DMS153 treated with DMSO at 0.1 percent for 48 hours (cell line): ENCODE results near the gene CEP72.
A peak's percentile ranks its signal among the peaks of the same experiment; 100 is the strongest.

Experiments
- DNase-seq: peaks from one replicate; lab custom pipeline; 2025; ENCODE audit not compliant: unreplicated experiment; lab: John Stamatoyannopoulos, UW

The CEP72 gene

DNA sequence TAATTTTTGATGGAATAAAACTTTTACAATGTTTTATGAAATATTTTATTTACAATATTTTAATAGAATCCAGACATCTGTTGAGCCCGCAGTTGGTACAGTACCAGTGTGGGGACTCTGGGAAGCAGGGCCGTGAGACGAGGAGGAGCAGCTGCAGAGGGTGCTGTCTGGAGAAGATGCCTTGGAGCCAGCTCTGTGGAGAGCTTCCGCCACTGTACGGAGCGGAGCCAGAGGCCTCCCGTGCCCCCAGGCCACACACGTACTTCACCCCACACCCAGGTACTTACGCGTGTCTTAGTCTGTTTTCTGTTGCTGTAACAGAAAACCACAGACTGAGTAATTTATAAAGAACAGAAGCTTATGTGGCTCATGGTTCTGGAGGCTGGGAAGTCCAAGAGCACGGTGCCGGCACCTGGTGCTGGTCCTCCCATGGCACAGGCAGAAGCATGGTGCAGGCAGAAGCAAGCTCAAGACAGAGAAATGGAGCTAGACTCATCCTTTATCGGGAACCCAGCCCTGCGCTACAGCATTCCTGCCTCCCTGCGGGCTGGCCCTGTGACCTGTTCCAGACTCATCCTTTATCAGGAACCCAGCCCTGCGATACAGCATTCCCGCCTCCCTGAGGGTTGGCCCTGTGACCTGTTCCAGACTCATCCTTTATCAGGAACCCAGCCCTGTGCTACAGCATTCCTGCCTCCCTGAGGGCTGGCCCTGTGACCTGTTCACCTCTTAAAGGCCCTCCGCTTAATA, 23.3 kb downstream of the CEP72 start:
- DNase-seq, result no peak

DNA sequence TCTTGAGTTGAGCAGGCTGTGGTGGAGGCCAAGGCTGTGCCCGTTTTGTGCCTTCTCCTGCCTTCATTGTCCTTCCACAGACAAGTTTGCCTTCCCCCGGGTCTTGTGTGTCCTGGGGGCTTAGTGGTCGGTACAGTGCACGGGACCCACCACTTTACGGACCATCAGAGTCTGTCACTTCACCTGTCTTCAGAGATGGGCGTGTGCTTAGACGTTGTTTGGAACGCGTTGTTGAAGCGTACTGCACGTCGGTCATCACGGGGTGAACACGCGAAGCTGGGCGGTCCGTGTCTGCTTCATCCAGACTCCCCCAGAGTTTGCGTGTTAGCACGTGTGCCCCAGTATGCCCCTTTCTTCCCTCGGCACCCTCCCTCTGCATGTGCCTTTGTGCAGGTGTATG, 24.8 kb downstream of the CEP72 start:
- DNase-seq, result no peak

DNA sequence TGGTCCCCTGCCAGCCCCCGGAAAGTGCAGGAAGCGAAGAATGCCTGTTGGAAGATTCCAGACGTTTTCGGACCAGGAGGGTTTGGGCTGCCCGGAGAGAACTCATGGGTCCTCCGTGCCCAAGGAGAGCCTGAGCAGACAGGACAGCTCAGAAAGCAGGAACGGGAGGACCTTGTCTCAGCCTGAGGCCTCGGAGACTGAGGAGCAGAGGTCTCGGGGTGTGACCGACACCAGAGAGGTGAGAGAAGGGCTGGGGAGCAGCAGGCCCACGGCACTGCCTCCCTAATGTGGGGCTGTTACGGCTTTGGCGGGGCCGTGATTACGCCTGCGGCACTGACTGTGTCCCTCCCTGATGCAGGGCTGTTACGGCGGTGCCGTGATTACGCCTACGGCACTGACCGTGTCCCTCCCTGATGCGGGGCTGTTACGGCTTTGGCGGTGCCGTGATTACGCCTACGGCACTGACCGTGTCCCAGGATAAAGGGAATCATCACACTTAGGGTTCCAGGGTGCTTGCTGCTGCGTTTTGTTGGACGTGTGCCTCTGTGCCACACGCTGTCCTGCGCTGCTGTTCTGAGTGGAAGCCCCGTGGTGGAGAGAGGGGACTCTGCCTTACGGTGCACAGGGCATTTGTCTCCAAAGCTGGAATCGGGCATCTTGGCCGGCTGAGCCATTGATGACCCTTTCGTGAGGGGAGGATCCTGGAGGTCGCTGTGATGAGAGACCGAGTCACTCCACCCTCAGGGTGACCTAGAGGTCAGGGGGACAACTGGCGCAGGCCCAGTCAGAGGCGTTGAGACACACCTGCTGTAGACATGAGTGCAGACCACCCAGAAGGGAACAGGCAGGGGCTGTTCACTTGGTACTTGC, 25.7 kb downstream of the CEP72 start:
- DNase-seq, result no peak

DNA sequence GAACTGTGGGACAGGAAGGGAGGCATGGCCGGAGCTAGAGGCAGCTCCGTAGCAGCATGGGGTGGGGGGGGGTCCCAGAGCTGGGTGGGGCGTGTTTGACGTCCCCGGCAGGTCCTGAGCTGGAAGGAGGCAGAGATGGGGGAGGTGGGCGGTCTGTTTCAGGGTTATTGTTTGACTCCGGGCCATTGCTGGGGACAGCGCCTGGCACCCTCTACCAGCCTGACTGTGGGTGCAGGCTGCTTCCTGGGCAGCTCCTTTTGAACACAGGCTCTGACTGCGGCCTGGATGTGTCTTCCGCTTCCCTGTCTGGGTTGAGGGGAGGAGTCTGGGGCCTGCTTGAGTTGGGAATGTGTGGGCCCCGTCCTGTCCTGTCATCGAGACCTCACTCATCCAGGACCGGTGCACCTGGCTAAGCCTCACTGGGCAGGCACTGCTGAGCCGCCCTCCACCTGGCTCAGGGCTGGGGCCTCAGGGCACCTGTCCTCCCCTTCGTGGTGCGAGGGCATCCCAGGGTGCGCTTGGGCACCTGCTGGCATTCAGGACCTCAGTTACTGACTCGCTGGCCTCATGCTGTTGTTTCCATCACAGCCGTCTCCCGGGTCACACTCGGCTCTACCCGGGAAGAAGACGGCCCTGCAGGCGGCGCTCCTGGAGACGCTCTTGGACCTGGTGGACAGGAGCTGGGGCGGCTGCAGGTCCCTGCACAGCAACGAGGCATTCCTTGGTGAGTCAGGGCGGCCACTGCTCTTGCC, 26.5 kb downstream of the CEP72 start:
- no peak for DNase-seq

DNA sequence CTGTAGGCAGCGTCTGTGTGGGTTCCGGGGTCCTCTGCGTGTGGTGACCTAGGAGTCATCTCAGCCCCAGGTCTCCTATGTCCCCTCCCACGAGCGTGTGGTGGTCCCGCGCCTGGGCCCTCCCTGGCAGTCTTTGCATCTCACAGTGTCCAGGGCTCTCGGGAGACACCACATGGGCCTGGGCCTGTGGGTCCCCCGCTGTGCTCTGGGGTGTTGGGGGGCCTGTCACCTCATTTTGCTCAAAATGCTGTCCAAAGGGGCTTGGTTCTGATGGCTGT, 27.1 kb downstream of the CEP72 start:
- no peak for DNase-seq

DNA sequence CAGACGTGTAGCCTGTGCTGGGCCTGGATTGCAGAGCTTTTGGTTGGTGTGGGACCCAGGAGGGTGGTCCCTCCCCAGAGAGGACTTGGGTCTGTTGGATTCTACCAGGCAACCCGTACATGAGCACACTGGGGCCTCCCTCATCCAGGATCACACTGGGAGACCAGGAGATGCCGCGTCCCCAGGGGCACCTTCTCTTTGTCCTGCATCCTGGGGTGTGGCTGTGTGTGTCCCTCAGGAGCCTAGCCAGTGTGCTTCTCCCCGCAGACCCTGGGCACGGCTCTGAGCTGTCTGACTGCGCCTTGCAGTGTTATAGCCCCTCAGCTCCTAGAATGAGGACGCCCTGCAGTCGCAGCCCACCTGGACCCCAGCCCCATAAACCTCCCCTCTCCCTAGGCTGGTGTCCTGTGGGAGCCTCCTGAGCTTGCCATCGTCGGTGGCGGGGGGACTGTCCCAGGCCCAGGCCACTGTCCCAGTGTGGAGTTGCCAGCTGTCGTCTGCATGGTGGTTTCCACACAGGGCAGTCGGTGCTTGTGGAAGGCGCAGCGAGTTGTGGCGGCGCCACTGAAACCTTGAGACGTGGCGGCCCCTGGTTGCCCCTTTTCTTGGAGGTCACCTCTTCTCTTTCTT, 27.6 kb downstream of the CEP72 start:
- DNase-seq, result no peak

DNA sequence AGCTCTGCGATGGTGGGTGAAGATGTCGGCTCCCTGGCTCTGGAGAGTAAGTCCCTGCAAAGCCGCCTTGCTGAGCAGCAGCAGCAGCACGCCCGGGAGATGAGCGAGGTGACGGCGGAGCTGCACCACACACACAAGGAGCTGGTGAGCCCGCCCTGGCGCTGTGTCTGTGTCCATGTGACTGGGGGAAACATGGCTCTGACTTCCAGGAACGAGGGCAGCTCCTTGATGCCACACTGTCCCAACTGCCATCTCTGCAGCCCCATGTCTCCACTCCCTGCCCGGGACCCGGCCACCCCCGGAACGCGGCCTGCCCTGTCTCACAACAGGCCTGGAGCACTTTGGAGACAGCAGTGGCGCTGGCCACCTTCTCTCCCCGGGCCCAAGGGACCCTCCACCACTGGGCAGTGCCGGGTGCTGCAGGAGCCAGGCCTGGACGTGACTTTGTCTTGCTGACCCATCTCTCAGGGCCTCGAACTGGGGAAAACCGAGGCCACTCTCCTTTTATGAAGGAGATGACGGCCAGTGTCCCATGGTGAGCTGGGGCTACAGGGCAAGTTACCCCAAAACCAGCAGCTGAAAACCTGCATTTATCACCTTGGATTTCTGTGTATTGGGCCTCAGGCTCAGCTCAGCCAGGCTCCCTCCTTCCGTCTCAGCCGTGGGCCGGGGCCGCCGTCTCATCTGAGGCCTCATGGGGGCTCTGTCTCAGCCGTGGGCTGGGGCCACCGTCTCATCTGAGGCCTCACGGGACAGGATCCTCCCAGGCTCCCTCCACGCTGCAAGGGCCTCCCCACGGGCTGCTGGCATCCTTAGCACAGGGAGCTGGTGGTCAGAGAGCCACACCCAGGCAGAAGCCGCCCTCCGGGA, 28.6 kb downstream of the CEP72 start:
- DNase-seq, result no peak

DNA sequence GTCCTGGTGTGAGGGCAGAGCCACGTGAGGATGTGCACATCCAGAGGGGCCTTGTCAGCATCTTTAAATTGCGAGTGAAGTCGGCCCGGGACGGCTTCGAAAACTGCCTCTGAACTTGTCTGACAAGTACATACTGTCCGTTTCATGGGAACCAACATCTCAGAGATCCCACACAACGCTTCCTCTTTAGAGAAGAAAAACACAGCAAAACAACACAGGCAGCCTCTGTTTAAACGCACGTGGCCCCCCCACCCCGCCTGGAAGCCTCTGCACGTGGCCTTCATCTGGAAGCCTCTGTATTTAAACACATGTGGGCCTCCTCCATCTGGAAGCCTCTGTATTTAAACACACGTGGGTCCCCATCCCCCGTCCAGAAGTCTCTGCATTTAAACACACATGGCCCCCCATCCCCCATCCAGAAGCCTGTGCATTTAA, 29.2 kb downstream of the CEP72 start:
- DNase-seq, result no peak

DNA sequence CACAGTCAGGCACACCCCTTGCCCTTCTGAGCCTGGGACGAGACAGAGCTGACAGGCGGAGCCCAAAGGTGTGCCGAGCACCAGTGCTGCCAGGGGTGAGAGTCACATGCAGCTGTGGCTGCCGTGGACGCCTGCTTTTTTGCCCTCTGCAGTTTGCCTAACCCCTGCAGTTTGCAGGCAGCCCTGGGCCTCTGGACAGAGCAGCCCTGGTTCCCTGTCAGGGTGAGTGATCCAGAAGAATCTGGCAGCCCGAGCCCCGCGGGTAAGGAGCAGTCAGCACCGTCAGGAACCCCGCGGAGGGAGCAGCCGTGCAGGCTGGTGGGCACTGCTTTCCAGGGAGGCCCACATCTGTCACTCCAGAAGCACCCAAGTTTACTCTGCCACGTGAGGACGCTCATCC, 30.3 kb downstream of the CEP72 start:
- no peak for DNase-seq

DNA sequence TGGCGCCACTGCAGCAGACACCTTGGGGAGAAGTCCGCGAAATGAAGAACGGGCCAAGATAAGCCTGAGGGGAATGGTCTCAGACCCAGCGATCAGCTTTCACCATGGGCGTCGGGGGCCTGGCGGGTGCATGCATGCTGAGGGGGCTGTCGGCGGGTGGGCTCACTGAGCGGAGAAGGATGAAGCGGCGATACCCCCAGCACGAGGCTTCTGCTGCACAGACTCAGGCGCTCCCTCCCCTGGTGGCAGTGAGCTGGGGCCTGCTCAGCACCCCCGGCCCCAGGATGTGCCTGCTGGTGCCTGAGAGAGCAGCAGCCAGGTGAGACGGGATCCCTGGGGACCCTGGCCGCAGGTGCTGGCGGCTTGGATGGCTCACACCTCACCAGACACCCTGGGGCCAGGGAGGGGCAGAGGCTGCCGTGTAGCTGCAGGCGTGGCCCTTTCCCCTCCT, 31.2 kb downstream of the CEP72 start:
- peak; percentile 95 for DNase-seq

DNA sequence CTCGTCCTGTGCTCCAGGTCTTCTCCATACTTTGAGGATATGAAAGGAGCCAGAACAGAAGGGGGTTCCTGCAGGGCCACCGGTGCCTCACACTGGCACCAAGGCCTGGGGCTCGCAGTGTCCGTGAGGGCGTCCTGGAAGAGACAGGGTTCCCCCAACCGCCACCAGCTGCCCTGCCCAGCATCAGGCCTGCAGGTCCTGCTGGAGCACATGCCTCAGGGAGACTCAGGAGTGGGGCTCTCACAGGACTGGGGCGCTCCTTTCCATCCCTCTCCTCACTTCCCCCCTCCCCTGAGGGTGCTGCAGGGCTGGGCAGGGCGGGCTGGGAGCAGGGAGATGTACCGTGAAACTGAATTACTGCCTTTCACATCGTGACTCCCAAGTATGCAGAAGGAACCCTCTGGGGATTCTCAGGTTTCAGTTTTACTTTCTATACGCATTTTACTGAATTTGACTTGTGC, 31.7 kb downstream of the CEP72 start:
- DNase-seq, result peak; percentile 76

DNA sequence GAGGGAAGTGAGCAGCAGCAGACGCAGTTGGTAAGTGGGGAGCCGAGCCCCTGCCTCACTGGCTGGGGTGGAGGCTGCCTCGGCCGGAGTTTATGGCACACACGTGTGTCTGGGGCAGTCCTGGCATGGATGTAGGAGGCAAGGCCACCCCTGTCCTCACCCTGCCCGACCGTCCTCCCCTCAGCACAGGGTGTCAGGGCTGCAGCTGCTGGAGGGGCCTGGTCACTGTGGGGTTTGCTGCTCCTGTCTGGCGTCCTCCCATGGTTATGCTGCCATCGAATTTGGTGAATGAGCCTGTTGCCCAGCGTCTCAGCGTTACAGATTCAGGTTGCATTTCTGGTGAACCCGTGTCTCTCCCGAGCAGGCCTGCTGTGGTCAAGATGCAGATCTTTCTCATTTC, 32.4 kb downstream of the CEP72 start:
- DNase-seq, result no peak

DNA sequence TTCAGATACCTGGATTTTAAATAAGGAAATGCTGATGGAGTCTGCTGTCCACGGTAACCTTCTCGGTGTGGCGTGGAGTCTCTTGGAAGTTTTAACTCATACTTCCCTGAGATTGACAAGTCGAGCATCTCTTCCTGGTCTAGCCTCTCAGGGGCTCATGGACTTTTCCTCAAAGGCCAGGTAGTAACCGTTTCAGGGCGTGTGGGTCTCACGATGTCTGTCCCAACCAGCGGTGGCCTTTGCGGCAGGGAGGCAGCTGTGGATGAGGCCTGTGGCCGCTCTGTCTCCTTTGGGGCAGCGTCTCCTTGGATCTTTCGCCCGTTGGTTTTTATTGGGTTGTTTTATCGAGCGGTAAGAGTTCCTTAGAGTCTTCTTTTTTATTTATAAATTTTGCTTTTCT, 32.8 kb downstream of the CEP72 start:
- no peak for DNase-seq

DNA sequence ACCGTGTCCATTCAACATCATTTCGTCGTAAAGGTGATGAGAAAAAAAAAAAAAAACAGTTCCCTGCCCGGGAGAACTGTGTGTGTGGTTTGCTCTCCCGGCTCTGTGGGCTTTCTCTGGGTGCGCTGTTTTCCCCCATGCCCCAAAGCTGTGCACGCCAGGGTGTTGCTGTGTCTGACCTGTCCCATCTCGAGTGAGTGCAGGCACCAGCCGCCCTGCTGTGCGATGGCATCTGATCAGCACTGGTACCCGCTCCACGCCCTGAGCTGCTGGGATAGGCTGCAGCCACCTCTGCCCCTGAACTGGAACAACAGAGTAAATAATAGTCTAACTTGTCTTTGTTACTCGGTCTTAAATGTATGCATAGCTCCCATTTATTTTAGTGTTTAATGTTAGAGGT, 33.3 kb downstream of the CEP72 start:
- DNase-seq, result no peak

DNA sequence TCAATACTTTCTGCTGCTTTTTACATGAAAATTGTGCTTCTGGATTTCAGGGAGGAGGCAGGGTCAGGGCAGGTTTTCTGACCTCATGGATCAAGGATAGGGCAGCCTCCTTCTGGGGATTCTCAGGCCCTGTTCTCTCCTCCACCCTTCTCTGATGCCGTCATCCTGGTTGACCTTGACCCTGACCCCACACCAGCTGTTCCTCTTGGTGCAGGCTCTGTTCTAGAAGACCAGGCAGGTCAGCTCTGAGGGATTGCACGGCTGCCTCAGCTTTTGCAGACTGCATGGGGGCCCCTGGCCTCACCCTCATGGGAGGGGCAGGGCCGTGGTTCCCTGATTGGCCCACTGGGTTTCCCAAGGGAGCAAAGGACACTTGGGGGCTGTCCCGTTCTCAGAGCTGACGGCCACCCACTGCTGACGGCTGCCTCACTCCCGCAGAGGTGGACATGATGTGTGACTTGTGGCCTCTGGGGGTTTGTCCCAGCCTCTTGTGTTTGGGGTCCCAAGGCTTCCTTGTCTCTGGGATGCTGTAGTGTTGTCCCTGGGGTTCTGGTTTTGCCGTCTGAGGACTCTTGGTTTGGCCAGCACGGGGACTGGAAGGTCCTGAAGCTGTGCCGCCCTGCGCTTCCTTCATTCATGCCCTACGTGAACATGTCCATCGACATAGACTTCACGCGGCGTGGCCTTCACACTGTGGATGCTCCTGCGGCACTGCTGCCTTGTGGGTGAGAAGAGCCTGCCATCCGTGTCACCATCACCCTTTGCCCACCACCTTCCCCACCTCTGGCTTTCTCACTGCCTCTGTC, 34.5 kb downstream of the CEP72 start:
- no peak for DNase-seq

DNA sequence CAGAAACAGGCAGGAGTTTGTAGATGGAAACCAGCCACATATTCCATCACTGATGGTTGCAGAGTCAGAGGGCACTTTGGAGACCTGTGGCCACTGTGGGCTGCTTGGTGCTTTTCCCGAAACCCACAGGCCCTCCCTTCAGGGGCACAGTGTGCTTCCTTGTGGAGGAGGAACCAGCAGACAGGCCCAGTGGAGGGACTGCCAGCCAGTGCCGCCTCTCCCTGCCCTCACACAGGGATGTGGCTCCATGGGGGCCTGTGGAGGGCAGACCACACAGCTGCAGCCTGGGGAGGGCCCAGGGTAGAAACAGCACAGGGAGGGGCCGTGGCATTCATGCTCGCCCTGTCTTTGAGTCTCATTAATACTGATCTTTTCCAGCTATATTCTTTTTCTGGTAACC, 35.2 kb downstream of the CEP72 start:
- no peak for DNase-seq

DNA sequence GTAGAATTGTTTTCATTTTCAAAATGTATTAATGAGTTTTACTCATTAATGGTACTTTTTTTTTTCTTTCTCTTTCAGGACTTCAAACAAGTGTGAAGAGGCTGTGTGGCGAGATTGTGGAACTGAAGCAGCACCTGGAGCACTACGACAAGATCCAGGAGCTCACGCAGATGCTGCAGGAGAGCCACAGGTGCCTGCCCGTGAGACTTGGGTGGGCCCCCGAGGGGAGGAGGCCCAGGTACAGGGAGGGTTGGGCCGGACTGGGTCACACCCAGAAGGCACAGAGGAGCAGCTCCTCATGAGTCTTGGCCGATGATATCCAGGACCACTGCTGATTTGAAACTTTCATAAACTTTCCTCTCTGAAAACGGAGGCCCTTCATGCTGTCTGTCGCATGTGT, 35.6 kb downstream of the CEP72 start:
- DNase-seq, result no peak

DNA sequence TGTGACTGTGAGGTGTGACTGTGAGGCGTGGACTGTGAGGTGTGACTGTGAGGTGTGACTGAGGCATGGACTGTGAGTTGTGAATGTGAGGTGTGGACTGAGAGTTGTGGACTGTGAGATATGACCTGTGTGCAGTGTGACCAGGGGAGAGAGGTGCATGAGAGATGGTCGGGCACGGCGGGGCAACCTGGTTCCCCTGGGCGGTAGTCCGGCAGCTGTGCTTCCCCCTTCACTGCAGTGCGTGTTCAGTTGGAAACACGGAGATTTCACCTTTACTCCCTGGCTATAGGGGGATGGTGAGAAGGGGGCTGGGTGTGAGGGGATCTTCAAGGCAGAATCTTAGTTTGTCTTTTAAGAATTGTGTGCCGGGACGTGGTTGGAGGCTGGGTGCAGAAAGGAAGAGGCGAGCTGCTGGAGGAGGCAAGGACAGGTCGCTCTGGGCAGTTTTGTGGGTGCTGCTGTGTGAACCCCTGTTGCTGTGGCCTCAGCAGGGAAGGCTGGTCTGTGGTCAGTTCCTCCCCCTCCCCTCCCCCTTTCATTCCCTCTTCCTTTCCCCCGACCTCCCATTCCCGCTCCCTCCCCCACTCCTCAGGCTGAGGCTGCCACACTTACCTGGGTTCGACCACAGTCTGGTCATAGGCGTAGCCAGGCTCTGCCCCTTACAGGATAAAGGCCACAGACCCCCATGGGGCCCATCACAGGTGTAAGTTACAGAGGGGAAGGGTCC, 39.3 kb downstream of the CEP72 start:
- no peak for DNase-seq

DNA sequence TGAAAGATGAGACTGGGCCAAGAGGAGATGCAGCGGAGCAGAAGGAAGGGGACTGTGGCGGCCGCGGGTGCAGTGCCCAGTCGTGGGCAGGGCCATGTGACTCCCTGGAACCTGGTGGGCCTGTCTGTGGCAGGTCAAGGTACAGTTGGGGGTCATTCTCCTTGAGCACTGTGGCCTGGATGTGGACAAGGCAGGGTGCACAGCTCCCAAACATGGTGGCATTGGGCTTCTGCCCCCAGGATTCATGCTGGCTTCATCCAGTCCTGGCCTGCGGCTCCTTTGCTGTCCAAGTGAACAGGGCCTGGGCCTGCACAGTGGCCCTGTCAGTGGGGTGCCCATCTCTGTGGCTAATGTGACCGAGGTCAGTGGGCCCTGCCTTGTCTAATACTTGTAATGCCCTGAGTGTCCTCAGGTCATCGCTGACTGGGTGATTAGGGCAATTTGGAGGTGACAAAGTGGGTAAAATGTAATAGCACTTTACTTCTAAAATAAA, 39.9 kb downstream of the CEP72 start:
- DNase-seq, result no peak
